ENCODE results near the gene DNASE1L2.

Gene DNASE1L2

GRCh38 chr16:2226245-2226793, 9.9 kb upstream of the DNASE1L2 start:
- DNase-seq (ENCODE audit: low spot score), result no peak

- DNase-seq (ENCODE audit: low spot score), result no peak
These were observed 9.3 kb upstream of the DNASE1L2 start for GRCh38 chr16:2226918-2227317.

- DNase-seq (ENCODE audit: low spot score), result no peak
These were observed 8.0 kb upstream of the DNASE1L2 start for GRCh38 chr16:2228161-2228824.

GRCh38 chr16:2229091-2229490, 7.2 kb upstream of the DNASE1L2 start:
- DNase-seq (ENCODE audit: low spot score), result no peak

- DNase-seq (ENCODE audit: low spot score), result no peak
These were observed 6.5 kb upstream of the DNASE1L2 start for GRCh38 chr16:2229632-2230250.

- DNase-seq (ENCODE audit: low spot score), result no peak
These were observed 5.9 kb upstream of the DNASE1L2 start for GRCh38 chr16:2230376-2230775.

GRCh38 chr16:2231016-2231931, 5.0 kb upstream of the DNASE1L2 start:
- no peak for DNase-seq (ENCODE audit: low spot score)

GRCh38 chr16:2232094-2232990, 3.9 kb upstream of the DNASE1L2 start:
- DNase-seq (ENCODE audit: low spot score), result no peak

- no peak for DNase-seq (ENCODE audit: low spot score)
These were observed 3.0 kb upstream of the DNASE1L2 start for GRCh38 chr16:2233046-2233775.

- no peak for DNase-seq (ENCODE audit: low spot score)
These were observed 2.1 kb upstream of the DNASE1L2 start for GRCh38 chr16:2233872-2234812.

GRCh38 chr16:2234813-2235170, 1.5 kb upstream of the DNASE1L2 start:
- no peak for DNase-seq (ENCODE audit: low spot score)

- no peak for DNase-seq (ENCODE audit: low spot score)
These were observed 1.0 kb upstream of the DNASE1L2 start for GRCh38 chr16:2235234-2235651.

- DNase-seq (ENCODE audit: low spot score), result no peak
These were observed 428 bp upstream of the DNASE1L2 start for GRCh38 chr16:2235695-2236336.

GRCh38 chr16:2237102-2237482, 848 bp downstream of the DNASE1L2 start:
- no peak for DNase-seq (ENCODE audit: low spot score)

- DNase-seq (ENCODE audit: low spot score), result no peak
These were observed 1.4 kb downstream of the DNASE1L2 start for GRCh38 chr16:2237493-2238149.

GRCh38 chr16:2238150-2238837, 2.0 kb downstream of the DNASE1L2 start:
- DNase-seq (ENCODE audit: low spot score), result no peak

GRCh38 chr16:2238838-2239675, 2.8 kb downstream of the DNASE1L2 start:
- DNase-seq (ENCODE audit: low spot score), result no peak

Measured in COLO829 (cell line).